Neural cell (in vitro differentiated cells): ENCODE data around the gene JAGN1. TPM values are rescaled to one million over a fixed set of nuclear protein-coding genes. Genes with fewer than 3 reads are reported as not detected.

Experiments used
- H2AFZ ChIP-seq: fragments of 200-600, 300-800 bp; sonication (generic), shearing (Covaris generic); 2 replicates; pipeline ENCODE4 v1.6.0; 2014; ENCODE audit warnings: low read depth, mild to moderate bottlenecking, antibody characterized with exemption, low read length, moderate library complexity
- H3F3A ChIP-seq: fragments of 200-600 bp; shearing (Covaris generic); 2 replicates; pipeline ENCODE4 v1.6.1; 2016; ENCODE audit warnings: mild to moderate bottlenecking, moderate library complexity, mixed read lengths, antibody characterized with exemption, low read length; ENCODE audit not compliant: insufficient read depth, poor library complexity, severe bottlenecking
- H3K27ac ChIP-seq: fragments of 200-600, 300-800 bp; sonication (generic), shearing (Covaris generic); 2 replicates; pipeline ENCODE4 v1.5.1; 2014; ENCODE audit warnings: mild to moderate bottlenecking, low read length, moderate library complexity
- H3K27me3 ChIP-seq: fragments of 300-800, 200-600 bp; sonication (generic), shearing (Covaris generic); 2 replicates; pipeline ENCODE4 v1.6.0; 2014; ENCODE audit warnings: mild to moderate bottlenecking, low read depth, low read length, moderate library complexity; ENCODE audit not compliant: insufficient read depth
- H3K36me3 ChIP-seq: fragments of 300-800, 200-600 bp; sonication (generic), shearing (Covaris generic); 2 replicates; pipeline ENCODE4 v1.5.1; 2014; ENCODE audit warnings: mild to moderate bottlenecking, antibody characterized with exemption, low read length, moderate library complexity; ENCODE audit not compliant: insufficient read depth
- H3K4me2 ChIP-seq: fragments of 300-800, 200-600 bp; sonication (generic), shearing (Covaris generic); 2 replicates; pipeline ENCODE4 v1.6.0; 2014; ENCODE audit warnings: mild to moderate bottlenecking, low read length
- H3K4me3 ChIP-seq: fragments of 300-800, 200-600 bp; sonication (generic), shearing (Covaris generic); 2 replicates; pipeline ENCODE4 v1.5.1; 2014; ENCODE audit warnings: mild to moderate bottlenecking, low read length, moderate library complexity
- H3K79me2 ChIP-seq: fragments of 200-600 bp; shearing (Covaris generic); replicated peaks from 2 replicates; pipeline ENCODE4 v1.6.0; 2014; ENCODE audit warnings: mild to moderate bottlenecking, low read length, moderate library complexity; ENCODE audit not compliant: insufficient read depth
- H3K9ac ChIP-seq: fragments of 300-800, 200-600 bp; sonication (generic), shearing (Covaris generic); 2 replicates; pipeline ENCODE4 v1.6.1; 2016; ENCODE audit warnings: mild to moderate bottlenecking, low read length, mixed read lengths
- H3K9me2 ChIP-seq: fragments of 200-600 bp; shearing (Covaris generic); 2 replicates; pipeline ENCODE4 v1.6.1; 2016; ENCODE audit warnings: mild to moderate bottlenecking, low read length, mixed read lengths; ENCODE audit not compliant: insufficient read depth
- H3K9me3 ChIP-seq: fragments of 200-600, 300-800 bp; sonication (generic), shearing (Covaris generic); 2 replicates; pipeline ENCODE4 v1.6.1; 2016; ENCODE audit warnings: mild to moderate bottlenecking, mixed run types, low read length, moderate library complexity, mixed read lengths
- H4K20me1 ChIP-seq: fragments of 200-600 bp; shearing (Covaris generic); 2 replicates; pipeline ENCODE4 v1.6.1; 2016; ENCODE audit warnings: mild to moderate bottlenecking, mixed run types; ENCODE audit not compliant: insufficient read depth
- EP300 ChIP-seq: fragments of 450-650 bp; conservative IDR thresholded peaks from 2 replicates; pipeline ENCODE4 v1.6.1; 2014; ENCODE audit warnings: antibody characterized with exemption, mild to moderate bottlenecking, moderate library complexity; ENCODE audit not compliant: poor library complexity, severe bottlenecking
- EZH2 ChIP-seq: fragments of 200-600, 300-800 bp; shearing (Covaris generic), sonication (generic); IDR thresholded peaks from 2 replicates; pipeline ENCODE4 v1.6.1; 2014; ENCODE audit warnings: antibody characterized with exemption, low read length, borderline replicate concordance, mild to moderate bottlenecking; ENCODE audit not compliant: insufficient read depth, poor library complexity, severe bottlenecking
- MXI1 ChIP-seq: fragments of 450-650 bp; conservative IDR thresholded peaks from 2 replicates; pipeline ENCODE4 v1.6.1; 2014; ENCODE audit warnings: antibody characterized with exemption, mild to moderate bottlenecking; ENCODE audit not compliant: poor library complexity, severe bottlenecking
- POLR2AphosphoS5 ChIP-seq: IDR thresholded peaks from 2 replicates; pipeline ENCODE4 v1.6.1; 2012
- RAD21 ChIP-seq: fragments of 450-650 bp; conservative IDR thresholded peaks from 2 replicates; pipeline ENCODE4 v1.6.1; 2014; ENCODE audit warnings: antibody characterized with exemption, mild to moderate bottlenecking, moderate library complexity
- SMC3 ChIP-seq: fragments of 450-650 bp; conservative IDR thresholded peaks from 2 replicates; pipeline ENCODE4 v1.6.1; 2014; ENCODE audit warnings: antibody characterized with exemption, mild to moderate bottlenecking, moderate library complexity; ENCODE audit not compliant: poor library complexity
- TAF1 ChIP-seq: IDR thresholded peaks from 2 replicates; pipeline ENCODE4 v1.6.1; 2012; ENCODE audit warnings: low read depth
- polyA plus RNA-seq: library from polyadenylated mRNA; depleted of rRNA; stranded (reverse); fragments of >200 nt; gene quantifications from 2 replicates; pipeline ENCODE4 v1.2.3, GENCODE V29; 2014
- TF ChIP-seq, protein P1 (sequence below): fragments of 450-650 bp; IDR thresholded peaks from 2 replicates; pipeline ENCODE4 v1.5.1; 2014; ENCODE audit warnings: antibody characterized with exemption, mild to moderate bottlenecking, moderate library complexity; ENCODE audit not compliant: poor library complexity, severe bottlenecking
- TF ChIP-seq, protein P2 (sequence below): IDR thresholded peaks from 2 replicates; pipeline ENCODE4 v1.6.1; 2012; ENCODE audit warnings: borderline replicate concordance

The JAGN1 gene
- polyA plus RNA-seq, 1 donor from 2014 or later, result 26.5 TPM

- no peaks in the 10 kb centered on the region for H3K36me3 ChIP-seq
- H3K9me2 ChIP-seq, result no peaks in the 10 kb centered on the region
- no peaks in the 10 kb centered on the region for H3K79me2 ChIP-seq
- TF ChIP-seq, protein P1, sequence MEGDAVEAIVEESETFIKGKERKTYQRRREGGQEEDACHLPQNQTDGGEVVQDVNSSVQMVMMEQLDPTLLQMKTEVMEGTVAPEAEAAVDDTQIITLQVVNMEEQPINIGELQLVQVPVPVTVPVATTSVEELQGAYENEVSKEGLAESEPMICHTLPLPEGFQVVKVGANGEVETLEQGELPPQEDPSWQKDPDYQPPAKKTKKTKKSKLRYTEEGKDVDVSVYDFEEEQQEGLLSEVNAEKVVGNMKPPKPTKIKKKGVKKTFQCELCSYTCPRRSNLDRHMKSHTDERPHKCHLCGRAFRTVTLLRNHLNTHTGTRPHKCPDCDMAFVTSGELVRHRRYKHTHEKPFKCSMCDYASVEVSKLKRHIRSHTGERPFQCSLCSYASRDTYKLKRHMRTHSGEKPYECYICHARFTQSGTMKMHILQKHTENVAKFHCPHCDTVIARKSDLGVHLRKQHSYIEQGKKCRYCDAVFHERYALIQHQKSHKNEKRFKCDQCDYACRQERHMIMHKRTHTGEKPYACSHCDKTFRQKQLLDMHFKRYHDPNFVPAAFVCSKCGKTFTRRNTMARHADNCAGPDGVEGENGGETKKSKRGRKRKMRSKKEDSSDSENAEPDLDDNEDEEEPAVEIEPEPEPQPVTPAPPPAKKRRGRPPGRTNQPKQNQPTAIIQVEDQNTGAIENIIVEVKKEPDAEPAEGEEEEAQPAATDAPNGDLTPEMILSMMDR, result peak; percentile 83
- TF ChIP-seq, protein P2, sequence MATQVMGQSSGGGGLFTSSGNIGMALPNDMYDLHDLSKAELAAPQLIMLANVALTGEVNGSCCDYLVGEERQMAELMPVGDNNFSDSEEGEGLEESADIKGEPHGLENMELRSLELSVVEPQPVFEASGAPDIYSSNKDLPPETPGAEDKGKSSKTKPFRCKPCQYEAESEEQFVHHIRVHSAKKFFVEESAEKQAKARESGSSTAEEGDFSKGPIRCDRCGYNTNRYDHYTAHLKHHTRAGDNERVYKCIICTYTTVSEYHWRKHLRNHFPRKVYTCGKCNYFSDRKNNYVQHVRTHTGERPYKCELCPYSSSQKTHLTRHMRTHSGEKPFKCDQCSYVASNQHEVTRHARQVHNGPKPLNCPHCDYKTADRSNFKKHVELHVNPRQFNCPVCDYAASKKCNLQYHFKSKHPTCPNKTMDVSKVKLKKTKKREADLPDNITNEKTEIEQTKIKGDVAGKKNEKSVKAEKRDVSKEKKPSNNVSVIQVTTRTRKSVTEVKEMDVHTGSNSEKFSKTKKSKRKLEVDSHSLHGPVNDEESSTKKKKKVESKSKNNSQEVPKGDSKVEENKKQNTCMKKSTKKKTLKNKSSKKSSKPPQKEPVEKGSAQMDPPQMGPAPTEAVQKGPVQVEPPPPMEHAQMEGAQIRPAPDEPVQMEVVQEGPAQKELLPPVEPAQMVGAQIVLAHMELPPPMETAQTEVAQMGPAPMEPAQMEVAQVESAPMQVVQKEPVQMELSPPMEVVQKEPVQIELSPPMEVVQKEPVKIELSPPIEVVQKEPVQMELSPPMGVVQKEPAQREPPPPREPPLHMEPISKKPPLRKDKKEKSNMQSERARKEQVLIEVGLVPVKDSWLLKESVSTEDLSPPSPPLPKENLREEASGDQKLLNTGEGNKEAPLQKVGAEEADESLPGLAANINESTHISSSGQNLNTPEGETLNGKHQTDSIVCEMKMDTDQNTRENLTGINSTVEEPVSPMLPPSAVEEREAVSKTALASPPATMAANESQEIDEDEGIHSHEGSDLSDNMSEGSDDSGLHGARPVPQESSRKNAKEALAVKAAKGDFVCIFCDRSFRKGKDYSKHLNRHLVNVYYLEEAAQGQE, result no peak
- peak; percentile 12 for TF ChIP-seq POLR2AphosphoS5
- peak; percentile 61 for TF ChIP-seq RAD21
- no peak for TF ChIP-seq MXI1
- TF ChIP-seq SMC3, result peak; percentile 72
- no peak for TF ChIP-seq EP300
- TF ChIP-seq TAF1, result peak; percentile 33
- no peak for TF ChIP-seq EZH2
- H3K9ac ChIP-seq, result peak overlapping the region; percentile 83
- no peaks in the 10 kb centered on the region for H4K20me1 ChIP-seq
- H3K4me3 ChIP-seq, result peak overlapping the region; percentile 86
- peak overlapping the region; percentile 62 for H3K4me2 ChIP-seq
- no peaks in the 10 kb centered on the region for H3K9me3 ChIP-seq
- H2AFZ ChIP-seq, result peak overlapping the region; percentile 78
- no peaks in the 10 kb centered on the region for H3K27me3 ChIP-seq
- H3F3A ChIP-seq, result no peaks in the 10 kb centered on the region
- peak overlapping the region; percentile 79 for H3K27ac ChIP-seq
Measured at GRCh38 chr3:9932843-9933560, 42.6 kb downstream of the JAGN1 start.

DNA sequence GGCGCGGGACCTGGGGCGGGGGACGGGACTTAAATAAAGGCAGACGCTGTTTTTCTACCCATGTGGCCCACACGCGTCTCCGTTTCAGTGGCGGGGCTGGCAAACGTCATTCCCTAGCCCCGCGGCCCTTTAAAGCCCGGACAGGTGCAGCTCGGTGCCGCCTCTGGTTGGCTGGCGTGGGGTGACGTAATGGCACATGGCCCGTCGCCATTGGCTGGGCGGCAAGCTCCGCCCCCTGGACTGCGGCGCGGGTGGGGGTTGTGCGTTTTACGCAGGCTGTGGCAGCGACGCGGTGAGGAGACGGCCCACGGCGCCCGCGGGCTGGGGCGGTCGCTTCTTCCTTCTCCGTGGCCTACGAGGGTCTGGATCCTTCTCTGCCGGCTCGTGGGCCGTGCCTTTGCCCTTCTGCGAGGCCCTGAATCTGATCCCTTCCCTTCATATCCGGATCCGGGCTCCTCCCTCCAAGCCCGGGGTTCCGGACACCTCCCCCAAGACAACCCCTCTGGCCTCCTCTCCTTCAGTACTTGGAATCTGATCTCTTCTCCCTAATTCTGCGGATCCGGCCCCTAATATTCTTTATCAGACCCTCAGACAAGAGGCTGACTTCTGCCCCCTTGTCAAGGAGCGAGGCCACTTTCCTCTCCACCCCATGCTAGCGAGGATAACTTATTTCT, 43.3 kb downstream of the JAGN1 start, which contains the start of gene CRELD1:
TSS of gene CRELD1 (plus strand) at position 274 of the 674 bp plus-strand sequence. CDS start 605 bp downstream, outside the sequence.
- H3F3A ChIP-seq, result no peaks in the 10 kb centered on the region
- peak within 1 kb of the TSS; percentile 78 for H2AFZ ChIP-seq
- no peaks in the 10 kb centered on the region for H3K79me2 ChIP-seq
- no peak for TF ChIP-seq RAD21
- TF ChIP-seq POLR2AphosphoS5, result peak; percentile 85
- TF ChIP-seq, protein P1, result no peak
- TF ChIP-seq TAF1, result peak; percentile 65
- peak; percentile 96 for TF ChIP-seq MXI1
- peak; percentile 10 for TF ChIP-seq SMC3
- no peak for TF ChIP-seq EZH2
- peak; percentile 10 for TF ChIP-seq EP300
- TF ChIP-seq, protein P2, result peak; percentile 23
- H3K9me3 ChIP-seq, result no peaks in the 10 kb centered on the region
- peak within 1 kb of the TSS; percentile 86 for H3K4me3 ChIP-seq
- H4K20me1 ChIP-seq, result no peaks in the 10 kb centered on the region
- peak within 1 kb of the TSS; percentile 83 for H3K9ac ChIP-seq
- H3K27ac ChIP-seq, result peak within 1 kb of the TSS; percentile 79
- no peaks in the 10 kb centered on the region for H3K27me3 ChIP-seq
- no peaks in the 10 kb centered on the region for H3K36me3 ChIP-seq
- peak within 1 kb of the TSS; percentile 95 for H3K4me2 ChIP-seq
- H3K9me2 ChIP-seq, result no peaks in the 10 kb centered on the region
